ENCODE results near the gene GALNT7.

- TF ChIP-seq POLR2A (IDR thresholded peaks at IDR 0.05; ENCODE audit: extremely low read depth, insufficient read length) (no peak), CTCF (IDR thresholded peaks at IDR 0.05; ENCODE audit: low read depth, low read length) (no peak), MAX (IDR thresholded peaks at IDR 0.05; ENCODE audit: low read depth, low read length) (no peak)
Measured at GRCh38 chr4:173367285-173367684, 198.7 kb downstream of the GALNT7 start.
